SIG-M5 treated with dmso at 0.1 percent for 504 hours (cell line): ENCODE data around the gene TMCO4.

Source experiments
- DNase-seq: peaks from one replicate; lab custom pipeline; 2025; ENCODE audit not compliant: unreplicated experiment; lab: John Stamatoyannopoulos, UW

Gene TMCO4

GRCh38 chr1:19814244-19814661, 14.5 kb upstream of the TMCO4 start:
- DNase-seq: no peak

DNA sequence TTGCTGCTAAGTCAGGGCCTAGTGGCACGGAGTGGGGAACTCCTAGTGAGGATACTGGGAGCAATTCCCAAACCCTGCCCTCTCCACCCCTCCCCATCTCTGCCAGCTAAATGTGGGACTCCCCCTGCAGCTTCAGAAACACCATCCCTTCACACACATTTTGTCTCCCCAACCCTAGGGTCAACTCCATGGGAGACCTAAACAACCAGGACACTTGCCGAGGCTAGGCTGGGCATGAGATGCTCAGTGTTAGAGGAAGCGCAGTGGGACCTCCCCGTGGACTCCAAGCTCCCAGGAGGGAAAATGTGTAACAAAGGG, 13.9 kb upstream of the TMCO4 start:
- no peak for DNase-seq

DNA sequence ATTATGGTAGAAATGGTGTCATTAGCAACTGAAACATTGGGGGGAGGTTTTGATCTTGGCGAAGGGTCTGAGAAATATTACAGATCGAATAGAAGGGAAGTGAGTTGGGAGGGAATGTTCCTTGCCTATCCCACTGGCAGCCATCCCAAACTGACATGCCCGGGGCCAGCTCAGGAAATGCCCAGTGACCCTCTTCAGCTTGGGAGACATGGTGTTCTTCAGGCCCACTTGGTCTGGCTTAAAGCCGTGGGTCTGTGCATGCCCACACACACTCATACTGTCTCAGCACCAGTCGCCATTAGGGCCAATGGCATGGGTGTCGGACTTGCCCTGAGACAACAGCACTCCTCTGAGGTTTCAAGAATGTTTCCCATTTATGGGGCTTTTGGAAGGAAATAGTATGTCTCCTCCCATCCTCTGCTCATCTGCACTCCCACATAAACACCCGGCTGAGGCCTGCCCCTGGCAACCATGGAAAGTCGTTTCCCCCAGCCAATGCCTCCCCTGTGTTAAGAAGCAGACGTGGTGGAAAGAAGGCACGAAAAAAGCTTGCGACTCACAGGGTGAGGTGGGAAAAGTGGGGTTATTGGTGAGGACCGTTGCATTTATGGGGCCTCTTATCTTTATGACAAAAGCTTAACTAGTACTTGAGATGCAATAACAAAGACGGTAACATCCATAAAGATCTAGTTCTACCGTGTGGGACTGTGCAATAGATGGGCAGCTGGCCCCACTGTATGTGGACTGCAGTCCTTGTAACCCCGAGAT, 13.3 kb upstream of the TMCO4 start:
- no peak for DNase-seq

DNA sequence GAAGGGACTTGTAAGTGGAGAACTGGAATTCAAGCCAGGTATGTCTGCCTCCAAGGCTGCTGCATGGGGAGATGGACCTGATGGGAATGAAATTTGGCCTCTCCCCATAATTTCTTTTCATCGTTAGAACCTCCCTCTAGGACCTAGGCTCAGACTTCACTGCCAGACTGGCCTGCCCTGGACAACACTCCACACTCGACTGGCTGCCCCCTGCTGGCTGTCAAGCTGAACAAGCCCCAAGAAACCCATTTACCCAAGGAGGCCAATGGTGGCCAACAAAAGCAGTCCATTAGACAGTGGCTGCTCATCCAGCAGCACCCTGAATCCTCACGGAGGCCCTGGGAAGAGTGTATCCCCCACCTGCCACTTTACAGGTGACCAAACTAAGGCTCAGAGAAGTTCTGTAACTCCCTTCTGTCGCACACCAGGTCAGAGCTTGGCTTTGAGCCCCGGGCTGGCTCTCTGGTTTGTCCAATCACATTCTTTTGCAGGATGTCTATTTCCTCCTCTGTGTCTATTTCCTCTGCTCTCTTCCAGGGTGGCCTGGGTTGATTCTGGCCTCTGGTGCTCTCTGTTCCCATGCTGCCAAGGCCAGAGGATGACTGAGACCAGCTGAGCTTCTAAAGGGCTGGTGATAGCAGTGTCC, 11.6 kb upstream of the TMCO4 start:
- DNase-seq: no peak

- no peak for DNase-seq
Observed at GRCh38 chr1:19809044-19809750, 9.5 kb upstream of the TMCO4 start.

DNA sequence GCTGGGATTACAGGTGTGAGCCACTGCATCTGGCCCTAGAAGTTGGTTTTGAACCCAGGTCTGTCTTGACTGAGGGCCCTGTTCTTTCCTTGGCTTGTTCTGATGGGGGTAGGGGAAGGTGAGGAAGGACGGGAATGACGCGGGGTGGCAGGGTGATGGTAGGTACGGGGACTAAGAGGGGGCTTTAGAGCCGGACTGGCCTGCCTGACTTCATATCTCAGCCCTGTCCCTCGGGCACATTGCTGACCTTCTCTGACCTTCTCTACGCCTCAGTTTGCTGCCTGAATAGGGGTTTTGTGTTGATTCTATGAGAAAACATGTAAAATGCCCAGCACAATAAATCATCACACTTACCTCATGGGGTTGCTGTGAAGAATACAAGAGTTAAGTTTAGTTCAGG, 8.6 kb upstream of the TMCO4 start:
- DNase-seq: no peak

DNA sequence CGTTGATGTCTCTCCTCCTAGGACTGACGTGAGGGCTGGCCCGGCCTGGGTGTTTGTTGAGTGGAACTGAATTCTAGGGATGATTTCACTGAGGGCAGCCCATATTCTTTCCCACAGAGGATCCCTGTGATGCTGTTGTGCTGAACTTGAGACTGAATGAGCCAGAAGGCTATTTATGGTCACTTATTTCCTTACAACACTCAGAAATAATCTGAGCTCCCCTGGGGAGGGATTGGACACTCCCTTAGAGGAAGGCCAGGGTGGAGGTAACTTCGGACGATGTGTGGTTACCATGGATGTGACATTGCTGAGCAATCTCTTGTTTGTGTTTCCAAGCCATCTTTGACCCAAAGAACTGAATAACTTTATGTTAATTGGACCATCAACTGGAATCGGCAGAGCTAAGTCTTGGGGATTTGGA, 5.1 kb upstream of the TMCO4 start:
- DNase-seq: no peak

DNA sequence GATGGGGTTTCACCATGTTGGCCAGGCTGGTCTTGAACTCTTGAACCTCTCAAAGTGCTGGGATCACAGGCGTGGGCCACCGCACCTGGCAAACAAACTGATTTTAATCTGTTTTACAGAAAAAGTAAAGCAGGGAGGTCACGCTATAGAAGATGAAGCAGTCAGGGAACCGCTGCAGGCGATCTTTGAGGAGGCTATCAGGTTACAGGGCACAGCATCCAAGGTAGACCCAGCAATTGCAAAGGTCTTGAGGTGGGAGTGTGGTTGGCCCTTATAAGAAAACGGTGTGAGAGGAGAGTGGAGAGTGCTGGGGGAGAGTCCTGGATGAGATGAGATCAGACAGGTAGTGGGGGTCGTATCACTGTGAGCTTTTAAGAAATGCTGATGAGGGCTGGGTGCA, 2.6 kb upstream of the TMCO4 start:
- DNase-seq: no peak

DNA sequence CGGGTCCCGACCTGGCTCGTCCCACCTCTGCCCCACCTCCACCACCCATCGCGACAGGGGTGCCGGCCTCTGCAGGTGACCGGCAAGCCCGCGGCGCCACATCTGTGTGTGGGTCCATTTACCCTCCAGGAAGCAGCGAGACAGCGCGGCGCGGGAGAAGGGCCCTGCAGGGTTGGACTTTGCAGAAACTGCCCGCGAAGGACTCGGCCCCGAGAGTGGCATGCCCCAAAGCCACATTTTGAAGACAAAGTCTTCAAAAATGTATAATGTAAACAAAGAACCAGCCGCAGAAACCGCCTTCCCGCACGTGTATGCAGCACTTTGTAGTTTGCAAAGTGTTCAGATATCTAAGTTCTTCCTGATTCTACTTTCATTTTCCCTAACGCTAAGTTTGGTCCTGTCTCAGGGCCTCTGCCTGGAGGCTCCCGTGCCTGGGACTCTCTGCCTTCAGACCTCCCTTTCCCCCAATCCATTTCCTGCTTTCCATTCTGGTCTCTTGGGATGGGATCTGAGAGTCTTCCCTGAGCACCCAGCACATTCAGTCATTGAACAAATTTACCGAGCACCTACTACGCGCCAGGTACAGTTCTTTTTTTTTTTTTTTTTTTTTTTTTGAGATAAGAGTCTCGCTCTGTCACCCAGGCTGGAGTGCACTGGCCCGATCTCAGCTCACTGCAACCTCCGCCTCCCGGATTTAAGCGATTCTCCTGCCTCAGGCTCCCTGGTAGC, 524 bp upstream of the TMCO4 start:
- peak; percentile 58 for DNase-seq

- DNase-seq: no peak
Observed at GRCh38 chr1:19798486-19799229, 1.1 kb downstream of the TMCO4 start.

DNA sequence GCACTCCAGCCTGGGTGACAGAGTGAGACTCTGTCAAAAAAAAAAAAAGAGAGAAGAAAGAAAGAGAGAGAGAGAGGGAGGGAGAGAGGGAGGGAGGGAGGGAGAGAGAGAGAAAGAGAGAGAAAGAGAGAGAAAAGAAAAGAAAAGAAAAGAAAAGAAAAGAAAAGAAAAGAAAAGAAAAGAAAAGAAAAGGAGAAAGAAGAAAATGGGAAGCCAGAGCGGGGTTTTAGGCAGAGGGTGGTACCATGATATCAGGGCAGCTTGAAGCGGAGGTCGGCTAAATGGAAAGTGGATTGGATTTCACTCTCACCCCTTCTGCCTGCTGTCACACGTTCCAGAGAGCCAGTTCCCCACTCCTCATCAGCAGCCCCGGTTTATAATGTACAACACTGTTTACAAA, 1.9 kb downstream of the TMCO4 start:
- no peak for DNase-seq

GRCh38 chr1:19794583-19794982, 5.1 kb downstream of the TMCO4 start:
- no peak for DNase-seq

DNA sequence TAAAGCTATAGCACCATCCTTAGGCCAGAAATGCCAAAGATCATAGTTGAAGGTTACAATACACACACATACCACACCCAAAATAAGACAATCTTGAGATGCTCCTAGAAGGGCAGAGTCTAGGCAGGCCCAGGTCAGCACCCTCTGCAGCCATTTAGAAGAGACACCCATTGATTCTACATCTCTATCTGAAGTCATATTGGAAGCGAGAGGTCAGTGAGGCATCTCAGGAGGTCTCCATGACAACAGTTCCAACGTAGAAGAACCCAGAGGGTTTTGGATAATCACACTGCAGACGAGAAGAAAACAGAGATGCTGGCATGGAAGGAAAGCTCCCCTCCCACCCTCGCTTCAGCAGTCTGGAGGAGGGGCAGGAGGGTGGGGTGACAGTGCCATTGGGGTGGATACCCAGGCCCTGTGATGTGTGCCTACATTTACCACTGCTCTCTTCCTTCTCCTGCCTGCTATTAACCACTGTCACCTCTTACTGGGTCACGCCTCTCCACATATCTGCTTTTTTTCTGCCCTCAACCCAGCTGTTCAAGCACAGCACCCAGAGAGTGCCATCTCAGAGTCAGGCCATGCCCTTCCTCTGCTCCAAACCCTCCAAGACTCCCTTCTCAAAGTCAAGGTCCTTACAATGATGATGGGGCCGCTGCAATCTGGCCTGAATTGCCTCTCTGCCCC, 6.2 kb downstream of the TMCO4 start:
- no peak for DNase-seq

GRCh38 chr1:19792237-19793002, 7.3 kb downstream of the TMCO4 start:
- DNase-seq: no peak

DNA sequence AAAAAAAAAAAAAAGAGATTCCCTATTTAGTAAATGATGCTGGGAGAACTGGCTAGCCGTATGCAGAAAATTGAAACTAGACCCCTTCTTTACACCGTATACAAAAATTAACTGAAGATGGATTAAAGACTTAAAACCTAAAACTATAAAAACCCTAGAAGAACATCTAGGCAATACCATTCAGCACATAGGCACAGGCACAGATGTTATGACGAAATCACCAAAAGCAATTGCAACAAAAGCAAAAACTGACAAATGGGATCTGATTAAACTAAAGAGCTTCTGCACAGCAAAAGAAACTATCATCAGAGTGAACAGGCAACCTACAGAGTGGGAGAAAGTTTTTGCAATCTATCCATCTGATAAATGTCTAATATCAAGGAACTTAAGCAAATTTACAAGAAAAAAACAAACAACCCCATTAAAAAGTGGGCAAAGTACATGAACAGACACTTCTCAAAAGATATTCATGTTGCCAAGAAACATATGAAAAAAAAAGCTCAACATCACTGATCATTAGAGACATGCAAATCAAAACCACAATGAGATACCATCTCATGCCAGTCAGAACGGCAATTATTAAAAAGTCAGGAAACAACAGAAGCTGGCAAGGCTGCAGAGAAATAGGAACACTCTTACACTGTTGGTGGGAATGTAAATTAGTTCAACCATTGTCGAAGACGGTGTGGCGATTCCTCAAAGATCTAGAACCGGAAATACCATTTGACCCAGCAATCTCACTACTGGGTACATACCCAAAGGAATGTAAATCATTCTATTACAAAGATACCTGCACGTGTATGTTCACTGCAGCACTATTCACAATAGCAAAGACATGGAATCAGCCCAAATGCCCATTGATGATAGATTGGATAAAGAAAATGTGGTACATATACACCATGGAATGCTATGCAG, 9.4 kb downstream of the TMCO4 start:
- peak; percentile 9 for DNase-seq

DNA sequence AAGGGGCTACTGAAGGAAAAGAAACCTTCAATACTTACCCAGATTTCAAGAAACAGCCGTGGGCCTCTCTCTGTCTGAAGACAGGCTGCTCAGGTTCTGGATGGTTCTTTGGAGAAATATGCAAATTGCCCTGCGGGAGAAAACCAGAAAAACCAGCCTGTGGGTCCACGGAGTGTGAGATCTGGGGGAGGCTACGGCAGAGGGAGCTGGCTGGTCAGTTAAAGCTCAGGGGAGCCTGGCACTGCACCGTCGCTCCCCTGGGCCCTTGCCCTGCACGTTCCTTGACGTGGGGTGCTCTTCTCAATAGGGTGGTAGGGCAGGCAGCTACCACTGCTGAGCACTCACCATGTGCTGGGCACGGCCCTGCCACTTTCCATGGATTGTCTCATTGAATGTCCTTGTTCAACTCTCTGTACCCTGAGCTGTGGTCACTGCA, 12.7 kb downstream of the TMCO4 start:
- DNase-seq: no peak

GRCh38 chr1:19785660-19786059, 14.1 kb downstream of the TMCO4 start:
- DNase-seq: no peak

- DNase-seq: no peak
Observed at GRCh38 chr1:19780267-19780877, 19.3 kb downstream of the TMCO4 start.
